HUES48 (cell line): ENCODE data around the gene GCFC2.

ENCODE experiments used
- H3K27ac ChIP-seq: one replicate; pipeline ENCODE4 v1.7.0; 2013; ENCODE audit warnings: low read depth, low read length, inconsistent platforms
- H3K27me3 ChIP-seq: 2 replicates; pipeline ENCODE4 v1.6.1; 2013; ENCODE audit warnings: mild to moderate bottlenecking, low read length; ENCODE audit not compliant: control insufficient read depth, insufficient read depth
- H3K36me3 ChIP-seq: 2 replicates; pipeline ENCODE4 v1.6.1; 2013; ENCODE audit warnings: low read length; ENCODE audit not compliant: control insufficient read depth, insufficient read depth
- H3K4me1 ChIP-seq: 2 replicates; pipeline ENCODE4 v1.6.1; 2013; ENCODE audit warnings: mild to moderate bottlenecking, low read length; ENCODE audit not compliant: control insufficient read depth, insufficient read depth
- H3K4me3 ChIP-seq: 2 replicates; pipeline ENCODE4 v1.5.1; 2013; ENCODE audit warnings: mild to moderate bottlenecking, low read depth, low read length
- H3K9ac ChIP-seq: 2 replicates; pipeline ENCODE4 v1.6.1; 2013; ENCODE audit warnings: mild to moderate bottlenecking, low read depth, low read length, moderate library complexity
- H3K9me3 ChIP-seq: 2 replicates; pipeline ENCODE4 v1.6.1; 2013; ENCODE audit warnings: low read length; ENCODE audit not compliant: control insufficient read depth, insufficient read depth

Gene GCFC2

DNA sequence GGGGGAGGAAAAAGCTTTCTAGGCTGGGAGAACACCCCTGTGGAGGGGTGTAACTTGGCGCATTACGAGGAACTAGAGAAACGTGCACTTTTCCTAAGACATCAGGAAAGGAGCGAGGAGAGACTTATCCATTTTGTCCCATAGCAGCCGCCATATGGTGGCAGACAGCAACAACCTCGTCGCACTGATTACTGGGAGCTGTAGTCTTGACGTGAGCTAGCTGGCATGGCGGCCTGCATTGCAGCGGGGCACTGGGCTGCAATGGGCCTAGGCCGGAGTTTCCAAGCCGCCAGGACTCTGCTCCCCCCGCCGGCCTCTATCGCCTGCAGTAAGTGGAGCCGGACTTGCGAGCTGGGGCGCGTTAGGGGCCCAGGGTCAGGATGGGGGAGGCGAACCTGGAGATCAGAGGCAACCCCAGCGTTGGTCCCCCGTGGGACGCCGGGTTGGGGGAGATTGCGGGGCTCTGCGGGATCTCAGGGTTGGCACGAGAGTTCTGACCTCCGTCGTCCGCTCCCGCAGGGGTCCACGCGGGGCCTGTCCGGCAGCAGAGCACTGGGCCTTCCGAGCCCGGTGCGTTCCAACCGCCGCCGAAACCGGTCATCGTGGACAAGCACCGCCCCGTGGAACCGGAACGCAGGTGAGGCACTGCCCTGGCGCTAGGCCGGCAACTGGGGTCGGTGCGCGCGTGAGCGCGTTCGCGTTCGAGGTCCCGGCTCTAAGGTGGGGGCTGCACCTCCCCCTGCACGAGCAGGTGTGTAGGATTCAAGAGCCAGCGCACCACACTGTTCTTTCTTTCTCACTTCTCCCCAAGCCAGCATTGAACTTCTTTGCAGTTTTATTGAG is 63.9 kb downstream of the GCFC2 start, which contains the start of gene MRPL19:
Gene MRPL19, plus strand, starts transcription at position 201 of the 843 bp plus-strand sequence. Its CDS starts 25 bp downstream, at position 226.
- Histone ChIP-seq H3K36me3 (peaks cover 37% of the 10 kb centered on the region), H3K27ac (peak within 1 kb of the TSS; percentile 76), H3K4me3 (peak within 1 kb of the TSS; percentile 95), H3K9ac (peak within 1 kb of the TSS; percentile 91), H3K27me3 (no peaks in the 10 kb centered on the region), H3K4me1 (no peaks in the 10 kb centered on the region), H3K9me3 (no peaks in the 10 kb centered on the region)

DNA sequence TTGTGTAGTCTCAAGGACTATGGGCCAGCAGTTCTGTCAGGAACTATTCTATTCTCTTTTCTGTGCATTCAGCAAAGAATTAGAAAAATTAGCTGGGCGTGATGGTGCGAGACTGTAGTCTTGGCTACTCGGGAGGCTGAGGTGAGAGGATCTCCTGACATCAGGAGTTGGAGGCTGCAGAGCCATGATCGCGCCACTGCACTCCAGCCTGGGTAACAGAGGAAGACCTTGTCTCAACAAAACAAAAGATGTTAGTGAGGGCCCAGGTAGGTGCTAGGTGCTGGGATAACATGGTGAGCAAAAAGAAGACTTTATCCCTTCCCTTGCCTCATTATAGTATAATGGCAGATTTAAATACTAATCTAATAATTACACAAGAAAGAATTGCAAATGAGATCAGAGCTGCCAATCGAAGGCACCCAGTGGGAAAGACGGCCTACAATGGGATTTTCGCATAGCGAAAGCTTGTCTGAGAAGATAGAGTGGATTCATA is 64.6 kb downstream of the GCFC2 start:
- no peaks in the 10 kb centered on the region for H3K9me3 ChIP-seq
- H3K4me3 ChIP-seq = peak overlapping the region; percentile 95
- peak overlapping the region; percentile 91 for H3K9ac ChIP-seq
- H3K36me3 ChIP-seq = peaks cover 30% of the 10 kb centered on the region
- H3K4me1 ChIP-seq = no peaks in the 10 kb centered on the region
- no peaks in the 10 kb centered on the region for H3K27me3 ChIP-seq
- H3K27ac ChIP-seq = peak overlapping the region; percentile 76

DNA sequence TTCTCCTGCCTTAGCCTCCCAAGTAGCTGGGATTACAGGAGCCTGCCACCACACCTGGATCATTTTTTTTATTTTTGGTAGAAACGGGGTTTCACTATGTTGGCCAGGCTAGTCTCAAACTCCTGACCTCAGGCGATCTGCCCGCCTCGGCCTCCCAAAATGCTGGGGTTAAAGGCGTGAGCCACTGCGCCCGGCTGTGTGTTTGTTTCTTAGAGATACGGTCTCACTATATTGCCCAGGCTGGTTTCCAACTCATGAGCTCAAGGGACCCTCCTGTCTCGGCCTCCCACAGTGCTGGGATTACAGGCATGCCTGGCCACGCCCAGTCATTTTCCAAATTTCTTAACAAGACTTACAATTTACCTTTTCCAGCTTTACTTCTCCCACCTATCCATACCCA is 65.1 kb downstream of the GCFC2 start:
- Histone ChIP-seq H3K9me3 (no peaks in the 10 kb centered on the region), H3K9ac (no peak overlapping the region), H3K36me3 (peaks cover 25% of the 10 kb centered on the region), H3K4me1 (no peaks in the 10 kb centered on the region), H3K4me3 (no peak overlapping the region), H3K27ac (no peak overlapping the region), H3K27me3 (no peaks in the 10 kb centered on the region)

DNA sequence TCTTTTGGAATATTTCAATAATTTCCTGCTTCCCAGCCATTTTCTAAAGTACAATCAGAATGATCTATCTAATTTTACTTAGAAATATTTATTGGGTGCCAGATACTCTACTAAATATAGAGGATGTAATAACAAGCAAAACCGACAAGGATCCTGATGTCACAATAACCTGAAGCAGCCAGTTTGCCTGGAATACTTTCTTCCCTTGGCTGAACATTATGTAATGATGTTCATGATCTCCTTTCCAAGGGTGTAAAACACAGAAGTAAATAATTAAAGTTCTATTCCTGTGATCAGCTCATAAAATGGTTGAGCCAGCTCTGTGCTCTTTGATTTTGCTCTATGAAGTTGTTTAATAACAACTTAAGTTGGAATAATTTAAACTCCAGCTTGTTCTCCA is 66.7 kb downstream of the GCFC2 start:
- no peaks in the 10 kb centered on the region for H3K9me3 ChIP-seq
- no peaks in the 10 kb centered on the region for H3K27me3 ChIP-seq
- H3K36me3 ChIP-seq = peaks cover 8% of the 10 kb centered on the region
- H3K27ac ChIP-seq = no peak overlapping the region
- H3K4me1 ChIP-seq = no peaks in the 10 kb centered on the region
- no peak overlapping the region for H3K4me3 ChIP-seq
- no peak overlapping the region for H3K9ac ChIP-seq

DNA sequence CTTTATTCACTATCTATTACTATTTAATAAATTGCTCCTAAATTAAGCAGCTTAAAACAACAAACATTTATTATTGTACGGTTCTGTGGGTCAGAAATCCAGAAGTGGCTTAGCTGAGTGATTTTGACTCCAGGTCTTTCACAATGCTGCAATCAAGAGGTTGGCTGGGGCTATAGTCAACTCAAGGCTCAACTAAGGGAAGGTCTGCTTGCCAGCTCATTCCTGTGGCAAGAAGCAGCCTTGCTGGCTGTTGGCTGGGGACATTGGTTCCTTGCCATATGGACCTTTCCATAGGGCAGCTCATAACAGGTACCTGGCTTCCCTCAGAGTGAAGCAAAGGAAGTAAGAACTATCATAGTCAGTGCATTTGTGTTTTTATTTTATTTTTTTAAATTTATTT is 69.1 kb downstream of the GCFC2 start:
- H3K27me3 ChIP-seq = no peaks in the 10 kb centered on the region
- H3K9me3 ChIP-seq = no peaks in the 10 kb centered on the region
- no peak overlapping the region for H3K27ac ChIP-seq
- H3K36me3 ChIP-seq = no peaks in the 10 kb centered on the region
- H3K9ac ChIP-seq = no peak overlapping the region
- no peaks in the 10 kb centered on the region for H3K4me1 ChIP-seq
- H3K4me3 ChIP-seq = no peak overlapping the region

DNA sequence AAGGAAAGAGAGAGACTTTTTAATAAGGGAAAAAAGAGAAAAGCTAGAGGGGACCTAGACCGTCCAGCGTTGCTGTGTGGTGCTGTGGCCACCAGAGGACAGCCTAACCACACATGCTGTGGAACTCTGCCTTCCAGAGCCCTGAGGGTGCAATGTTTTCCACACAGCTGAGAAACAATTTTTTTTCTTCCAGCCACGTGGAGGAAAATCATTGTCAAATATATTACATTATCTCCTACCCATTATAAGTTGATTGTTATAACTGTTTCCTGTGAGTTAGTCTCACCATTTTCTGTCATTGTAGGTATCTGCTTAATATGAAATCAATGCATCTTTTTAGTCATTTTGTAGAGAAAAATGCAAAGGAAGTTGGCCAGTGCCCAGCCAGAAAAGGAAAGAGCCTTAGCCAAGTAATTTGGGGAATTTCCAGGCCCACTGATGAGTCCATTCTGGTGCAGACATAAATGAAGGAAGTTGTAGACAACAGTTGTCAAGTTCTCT is 70.0 kb downstream of the GCFC2 start:
- H3K9ac ChIP-seq = no peak overlapping the region
- no peak overlapping the region for H3K27ac ChIP-seq
- H3K36me3 ChIP-seq = no peaks in the 10 kb centered on the region
- no peaks in the 10 kb centered on the region for H3K27me3 ChIP-seq
- no peaks in the 10 kb centered on the region for H3K9me3 ChIP-seq
- H3K4me1 ChIP-seq = no peaks in the 10 kb centered on the region
- no peak overlapping the region for H3K4me3 ChIP-seq

DNA sequence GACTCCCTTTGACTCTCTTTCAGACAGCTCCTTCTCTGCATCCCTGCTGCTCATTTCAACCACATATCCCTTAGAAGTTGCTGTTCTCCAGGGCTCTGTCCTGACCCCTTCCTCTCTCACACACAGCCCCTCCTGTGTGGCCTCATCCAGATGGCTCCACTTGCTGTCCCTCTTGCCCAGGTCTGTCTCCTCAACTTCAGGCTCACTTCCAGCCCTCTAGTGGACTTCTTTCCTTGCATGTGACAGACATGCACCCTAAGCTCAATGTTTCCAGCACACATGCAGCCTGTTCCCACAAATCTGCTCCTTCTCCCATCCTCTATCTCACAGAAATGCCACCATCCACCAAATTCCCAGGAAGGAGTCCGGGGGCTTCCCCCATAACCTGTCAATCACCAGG is 73.1 kb downstream of the GCFC2 start:
- H3K4me3 ChIP-seq = no peak overlapping the region
- no peak overlapping the region for H3K9ac ChIP-seq
- no peaks in the 10 kb centered on the region for H3K4me1 ChIP-seq
- H3K9me3 ChIP-seq = no peaks in the 10 kb centered on the region
- no peaks in the 10 kb centered on the region for H3K36me3 ChIP-seq
- H3K27ac ChIP-seq = no peak overlapping the region
- H3K27me3 ChIP-seq = no peaks in the 10 kb centered on the region

DNA sequence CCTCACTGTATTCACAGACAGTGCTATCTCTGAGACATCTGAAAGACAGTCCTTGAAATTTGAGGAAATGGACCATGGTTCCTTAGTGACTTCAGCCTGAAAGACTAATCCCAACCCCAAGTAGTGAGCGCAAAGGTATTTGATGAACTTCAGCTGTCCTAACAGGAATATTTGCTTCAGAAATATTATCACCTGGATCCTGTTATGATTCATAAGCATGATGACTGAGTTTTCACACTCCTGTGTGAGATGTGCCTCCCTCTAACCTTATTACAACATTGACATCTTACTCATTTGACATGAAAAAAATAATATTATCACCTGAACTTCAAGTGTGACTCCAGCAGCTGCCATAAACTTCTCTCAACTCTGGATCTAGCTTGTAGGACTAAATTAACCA is 75.8 kb downstream of the GCFC2 start:
- Histone ChIP-seq H3K27ac (no peak overlapping the region), H3K4me1 (no peaks in the 10 kb centered on the region), H3K36me3 (no peaks in the 10 kb centered on the region), H3K9me3 (no peaks in the 10 kb centered on the region), H3K9ac (no peak overlapping the region), H3K27me3 (no peaks in the 10 kb centered on the region), H3K4me3 (no peak overlapping the region)

DNA sequence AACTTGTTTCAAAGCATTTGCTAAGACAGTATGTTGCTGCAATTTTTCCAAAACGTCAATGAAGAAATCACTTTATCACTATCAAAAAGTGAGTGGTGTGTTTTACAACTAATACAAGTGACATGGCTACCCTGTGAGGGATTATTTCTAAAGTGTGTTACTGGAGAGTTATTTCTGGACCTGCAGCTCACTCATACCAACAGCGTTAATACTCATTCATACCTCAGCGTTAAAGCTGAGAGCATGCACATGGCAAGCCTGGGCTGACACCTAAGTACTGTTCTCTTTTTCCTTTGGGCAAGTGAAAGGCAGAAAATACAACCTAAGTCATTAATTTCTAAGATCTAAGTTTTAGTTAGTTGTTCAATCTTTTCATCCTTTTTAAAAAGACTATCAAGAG is 77.1 kb downstream of the GCFC2 start:
- Histone ChIP-seq H3K9me3 (no peaks in the 10 kb centered on the region), H3K4me3 (no peak overlapping the region)

DNA sequence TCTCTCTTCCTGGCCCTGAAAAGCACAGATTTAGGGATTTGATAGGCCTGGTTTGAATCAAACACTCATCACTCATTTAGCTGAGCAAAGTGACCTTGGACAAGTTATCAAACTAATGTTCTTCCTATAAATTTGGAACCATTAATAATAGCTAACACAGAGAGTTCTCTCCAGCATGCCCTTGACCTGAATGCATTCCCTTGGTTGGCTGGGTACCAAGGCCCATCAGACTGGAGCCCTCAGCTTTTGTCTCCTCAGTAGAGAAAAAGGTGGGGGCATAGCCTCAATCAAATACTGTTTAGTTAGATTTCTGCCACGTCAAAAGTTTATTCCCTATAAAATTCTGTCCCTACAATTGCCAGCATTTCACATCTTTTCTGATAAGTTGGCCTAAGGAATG is 77.9 kb downstream of the GCFC2 start:
- no peaks in the 10 kb centered on the region for H3K4me1 ChIP-seq
- no peaks in the 10 kb centered on the region for H3K27me3 ChIP-seq
- no peak overlapping the region for H3K4me3 ChIP-seq
- no peaks in the 10 kb centered on the region for H3K36me3 ChIP-seq
- H3K27ac ChIP-seq = no peak overlapping the region
- no peak overlapping the region for H3K9ac ChIP-seq
- H3K9me3 ChIP-seq = no peaks in the 10 kb centered on the region

More for the DNA sequence above, 77.1 kb downstream of the GCFC2 start:
- no peak overlapping the region for H3K9ac ChIP-seq
- H3K36me3 ChIP-seq = no peaks in the 10 kb centered on the region
- H3K27ac ChIP-seq = no peak overlapping the region
- no peaks in the 10 kb centered on the region for H3K4me1 ChIP-seq
- no peaks in the 10 kb centered on the region for H3K27me3 ChIP-seq

DNA sequence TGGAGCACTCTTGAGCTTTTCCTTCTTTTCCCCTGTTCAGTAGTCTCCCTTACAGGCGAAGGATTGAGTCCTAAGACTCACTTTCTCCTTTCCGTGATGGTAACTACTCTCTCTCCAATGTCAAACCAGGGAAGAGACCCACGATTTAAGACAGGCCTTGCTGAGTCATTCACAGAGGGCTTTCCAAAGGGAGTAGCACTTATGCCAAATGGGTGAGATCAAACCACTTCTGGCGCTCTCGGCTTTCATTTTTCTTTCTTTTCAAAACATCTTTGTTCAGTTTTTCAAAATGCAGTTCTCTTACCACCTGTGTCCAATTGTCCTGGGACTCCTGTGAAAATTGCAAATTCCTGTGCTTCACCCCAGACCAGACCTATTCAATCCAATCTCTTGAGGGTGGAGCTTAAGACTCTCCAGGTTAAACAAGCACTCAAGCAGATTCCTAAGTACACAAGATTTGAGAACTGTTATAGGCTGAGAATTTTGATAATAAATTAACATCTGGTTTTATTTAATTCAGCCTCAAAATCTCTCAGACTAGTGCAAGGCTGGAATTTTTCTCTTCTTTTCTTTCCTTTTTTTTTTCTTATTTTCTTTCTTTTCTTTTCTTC is 78.5 kb downstream of the GCFC2 start:
- Histone ChIP-seq H3K9me3 (no peaks in the 10 kb centered on the region), H3K4me1 (no peaks in the 10 kb centered on the region), H3K27me3 (no peaks in the 10 kb centered on the region), H3K36me3 (no peaks in the 10 kb centered on the region), H3K27ac (no peak overlapping the region), H3K9ac (no peak overlapping the region), H3K4me3 (no peak overlapping the region)
